HEK293 (cell line): ENCODE results near the gene NPEPL1.

Experiments
- CTCF ChIA-PET: fragments of 350-600 bp; formaldehyde crosslinking; extraction: SDS; loops from one replicate; lab custom pipeline; 2021; ENCODE audit warnings: antibody characterized with exemption; lab: Yijun Ruan, JAX
- POLR2A ChIA-PET: fragments of 300-600 bp; formaldehyde crosslinking; extraction: SDS; loops from one replicate; lab custom pipeline; 2020; ENCODE audit warnings: antibody characterized with exemption, inconsistent platforms; lab: Yijun Ruan, JAX
- H3K27ac ChIP-seq: fragments of 200-500 bp; sonication (Bioruptor generic); 2 replicates; pipeline ENCODE4 v1.5.1; 2014; ENCODE audit warnings: low read depth, low read length, control low read depth, inconsistent platforms; ENCODE audit errors: extremely low read depth
- H3K36me3 ChIP-seq, 2 experiments: fragments of 200-500 bp in 1 of 2; sonication (Bioruptor generic) in 1 of 2; 1 replicate in 1 of 2; 2 replicates in 1 of 2; pipeline ENCODE4 v1.5.1; 2014 to 2017; ENCODE audit warnings: inconsistent platforms in 2 of 2, low read length in 2 of 2; ENCODE audit not compliant: control insufficient read depth in 2 of 2, insufficient read depth in 1 of 2
- H3K4me1 ChIP-seq: fragments of 200-500 bp; sonication (Bioruptor generic); 2 replicates; pipeline ENCODE4 v1.5.1; 2014; ENCODE audit warnings: mild to moderate bottlenecking, low read length, inconsistent platforms; ENCODE audit not compliant: control insufficient read depth, insufficient read depth
- H3K4me3 ChIP-seq: 2 replicates; pipeline ENCODE4 v1.5.1; 2011; ENCODE audit warnings: low read depth, mild to moderate bottlenecking, control low read depth, low read length, moderate library complexity
- H3K9me3 ChIP-seq: fragments of 200-500 bp; sonication (Bioruptor generic); 2 replicates; pipeline ENCODE4 v1.5.1; 2014; ENCODE audit warnings: low read depth, low read length, inconsistent platforms; ENCODE audit not compliant: control insufficient read depth, insufficient read depth
- EGR2 ChIP-seq: fragments of 450-650 bp; formaldehyde crosslinking; IDR thresholded peaks from 2 replicates; pipeline ENCODE4 v1.5.1; 2016; ENCODE audit warnings: low read depth, missing biosample characterization, missing genetic modification characterization
- GFI1B ChIP-seq: fragments of 450-650 bp; formaldehyde crosslinking; IDR thresholded peaks from 2 replicates; pipeline ENCODE4 v1.5.1; 2016; ENCODE audit warnings: missing biosample characterization, missing genetic modification characterization
- GLIS2 ChIP-seq: fragments of 450-650 bp; formaldehyde crosslinking; IDR thresholded peaks from 2 replicates; pipeline ENCODE4 v1.5.1; 2016; ENCODE audit warnings: missing biosample characterization, missing genetic modification characterization
- KLF16 ChIP-seq: fragments of 450-650 bp; formaldehyde crosslinking; IDR thresholded peaks from 2 replicates; pipeline ENCODE4 v1.5.1; 2017; ENCODE audit warnings: missing biosample characterization, missing genetic modification characterization
- MYNN ChIP-seq: fragments of 450-650 bp; formaldehyde crosslinking; IDR thresholded peaks from 2 replicates; pipeline ENCODE4 v1.5.1; 2016; ENCODE audit warnings: missing biosample characterization, missing genetic modification characterization, borderline replicate concordance
- PRDM1 ChIP-seq: fragments of 450-650 bp; formaldehyde crosslinking; IDR thresholded peaks from 2 replicates; pipeline ENCODE4; 2016; ENCODE audit warnings: missing biosample characterization, missing genetic modification characterization
- SP7 ChIP-seq: fragments of 450-650 bp; formaldehyde crosslinking; IDR thresholded peaks from 2 replicates; pipeline ENCODE4 v1.5.1; 2016; ENCODE audit warnings: missing biosample characterization, missing genetic modification characterization
- ZBTB20 ChIP-seq: fragments of 450-650 bp; formaldehyde crosslinking; IDR thresholded peaks from 2 replicates; pipeline ENCODE4 v1.5.1; 2016; ENCODE audit warnings: missing biosample characterization, missing genetic modification characterization
- ZBTB21 ChIP-seq: fragments of 450-650 bp; formaldehyde crosslinking; IDR thresholded peaks from 2 replicates; pipeline ENCODE4 v1.5.1; 2017; ENCODE audit warnings: missing biosample characterization, missing genetic modification characterization
- ZBTB48 ChIP-seq: fragments of 450-650 bp; formaldehyde crosslinking; IDR thresholded peaks from 2 replicates; pipeline ENCODE4 v1.5.1; 2016; ENCODE audit warnings: missing biosample characterization, missing genetic modification characterization
- ZNF114 ChIP-seq: fragments of 450-650 bp; formaldehyde crosslinking; IDR thresholded peaks from 2 replicates; pipeline ENCODE4 v1.5.0; 2017; ENCODE audit warnings: missing biosample characterization, missing genetic modification characterization
- ZNF140 ChIP-seq: fragments of 450-650 bp; formaldehyde crosslinking; IDR thresholded peaks from 2 replicates; pipeline ENCODE4 v1.5.1; 2016; ENCODE audit warnings: missing biosample characterization, missing genetic modification characterization
- ZNF394 ChIP-seq: fragments of 450-650 bp; formaldehyde crosslinking; IDR thresholded peaks from 2 replicates; pipeline ENCODE4 v1.5.1; 2016; ENCODE audit warnings: missing biosample characterization, missing genetic modification characterization, mild to moderate bottlenecking, moderate library complexity, borderline replicate concordance
- ZNF423 ChIP-seq: fragments of 450-650 bp; formaldehyde crosslinking; IDR thresholded peaks from 2 replicates; pipeline ENCODE4 v1.5.1; 2016; ENCODE audit warnings: missing biosample characterization, missing genetic modification characterization
- ZNF501 ChIP-seq: fragments of 450-650 bp; formaldehyde crosslinking; IDR thresholded peaks from 2 replicates; pipeline ENCODE4 v1.5.1; 2016; ENCODE audit warnings: missing biosample characterization, missing genetic modification characterization
- ZNF585B ChIP-seq: fragments of 450-650 bp; formaldehyde crosslinking; IDR thresholded peaks from 2 replicates; pipeline ENCODE4 v1.5.1; 2016; ENCODE audit warnings: missing biosample characterization, missing genetic modification characterization
- ZNF623 ChIP-seq: fragments of 450-650 bp; formaldehyde crosslinking; IDR thresholded peaks from 2 replicates; pipeline ENCODE4 v1.5.1; 2016; ENCODE audit warnings: missing biosample characterization, missing genetic modification characterization
- ZSCAN30 ChIP-seq: fragments of 450-650 bp; IDR thresholded peaks from 2 replicates; pipeline ENCODE4 v1.5.1; 2018; ENCODE audit warnings: missing biosample characterization, mild to moderate bottlenecking, missing genetic modification characterization, moderate library complexity
- TF ChIP-seq, protein P1 (sequence below): sonication (generic); formaldehyde crosslinking; IDR thresholded peaks from 2 replicates; pipeline ENCODE4 v1.8.1; 2022; ENCODE audit warnings: mild to moderate bottlenecking, moderate library complexity, missing genetic modification reagents
- TF ChIP-seq, protein P2 (sequence below): fragments of 450-650 bp; formaldehyde crosslinking; IDR thresholded peaks from 2 replicates; pipeline ENCODE4 v1.5.1; 2017; ENCODE audit warnings: missing biosample characterization, missing genetic modification characterization
- TF ChIP-seq, protein P3 (sequence below): fragments of 450-650 bp; formaldehyde crosslinking; IDR thresholded peaks from 2 replicates; pipeline ENCODE4 v1.5.1; 2017; ENCODE audit warnings: missing biosample characterization, missing genetic modification characterization
- TF ChIP-seq, protein P4 (sequence below): fragments of 450-650 bp; formaldehyde crosslinking; IDR thresholded peaks from 2 replicates; pipeline ENCODE4 v1.5.1; 2016; ENCODE audit warnings: missing biosample characterization, missing genetic modification characterization, borderline replicate concordance
- TF ChIP-seq, protein P5 (sequence below): fragments of 450-650 bp; formaldehyde crosslinking; IDR thresholded peaks from 2 replicates; pipeline ENCODE4 v1.5.1; 2016; ENCODE audit warnings: missing biosample characterization, missing genetic modification characterization

The NPEPL1 gene

DNA sequence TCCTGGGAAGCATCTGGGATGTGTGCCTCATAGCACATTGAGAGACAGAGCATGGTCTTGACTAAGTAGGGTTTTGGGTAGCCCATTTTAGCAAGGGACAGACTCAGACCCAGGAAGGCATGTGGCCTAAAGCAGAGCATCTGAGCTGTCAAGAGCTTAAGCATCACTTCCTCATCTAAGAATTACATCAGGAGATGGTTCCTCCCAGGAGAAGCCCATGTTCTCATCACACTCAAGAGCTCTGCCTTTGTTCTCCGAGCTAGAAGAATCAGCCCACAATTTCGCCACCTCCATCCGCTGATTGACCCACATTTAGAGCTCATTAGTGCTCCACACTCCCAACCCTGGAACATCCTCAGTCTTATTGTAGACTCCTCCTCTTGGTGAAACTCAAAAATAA is 68.3 kb downstream of the NPEPL1 start:
- no peaks in the 10 kb centered on the region for H3K4me1 ChIP-seq
- H3K27ac ChIP-seq, result no peak overlapping the region
- CTCF ChIA-PET, result no interaction called here
- TF ChIP-seq, protein P1, sequence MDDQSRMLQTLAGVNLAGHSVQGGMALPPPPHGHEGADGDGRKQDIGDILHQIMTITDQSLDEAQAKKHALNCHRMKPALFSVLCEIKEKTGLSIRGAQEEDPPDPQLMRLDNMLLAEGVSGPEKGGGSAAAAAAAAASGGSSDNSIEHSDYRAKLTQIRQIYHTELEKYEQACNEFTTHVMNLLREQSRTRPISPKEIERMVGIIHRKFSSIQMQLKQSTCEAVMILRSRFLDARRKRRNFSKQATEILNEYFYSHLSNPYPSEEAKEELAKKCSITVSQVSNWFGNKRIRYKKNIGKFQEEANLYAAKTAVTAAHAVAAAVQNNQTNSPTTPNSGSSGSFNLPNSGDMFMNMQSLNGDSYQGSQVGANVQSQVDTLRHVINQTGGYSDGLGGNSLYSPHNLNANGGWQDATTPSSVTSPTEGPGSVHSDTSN (CRISPR knock-in tag), result no peak
- TF ChIP-seq ZNF585B, result no peak
- TF ChIP-seq ZSCAN30, result no peak
- TF ChIP-seq ZNF623, result no peak
- TF ChIP-seq ZBTB21 (tag by site-specific recombination), result no peak
- no peaks in the 10 kb centered on the region for H3K9me3 ChIP-seq
- no peaks in the 10 kb centered on the region for H3K36me3 ChIP-seq
- POLR2A ChIA-PET, result no interaction called here
- H3K4me3 ChIP-seq, result no peak overlapping the region

DNA sequence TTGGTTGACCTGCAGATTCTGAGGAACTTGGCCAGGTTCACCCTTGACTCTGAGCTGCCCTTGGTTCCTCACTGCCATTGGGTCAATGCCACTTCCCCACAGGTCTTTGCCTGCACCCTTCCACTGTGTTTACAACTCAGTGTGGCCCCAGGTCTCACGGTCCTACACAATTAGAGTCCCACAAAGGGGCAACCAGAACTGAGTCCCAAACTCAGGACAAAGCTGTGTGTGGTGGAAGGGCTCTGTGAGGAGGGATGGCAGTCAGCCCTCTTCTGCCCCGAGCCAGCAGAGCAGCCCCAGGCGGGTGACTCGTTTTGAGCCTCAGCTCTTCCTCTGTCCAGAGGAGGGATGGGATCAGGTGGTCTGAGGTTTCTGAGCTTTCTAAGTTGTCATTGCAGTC is 69.5 kb downstream of the NPEPL1 start:
- ChIA-PET POLR2A (no interaction called here), CTCF (interaction anchor here (0.7 kb wide), 1 partner anchor 54 kb away, joined by 5 read pairs; no protein-coding TSS in a partner anchor)
- Histone ChIP-seq H3K4me1 (no peaks in the 10 kb centered on the region), H3K36me3 (no peaks in the 10 kb centered on the region), H3K27ac (no peak overlapping the region), H3K4me3 (no peak overlapping the region)
- no peak for TF ChIP-seq MYNN (tag by site-specific recombination)
- TF ChIP-seq ZNF501, result no peak
- TF ChIP-seq ZBTB48 (tag by site-specific recombination), result no peak
- no peak for TF ChIP-seq EGR2 (tag by site-specific recombination)
- TF ChIP-seq ZBTB21 (tag by site-specific recombination), result no peak
- TF ChIP-seq ZNF394 (tag by site-specific recombination), result no peak
- TF ChIP-seq, protein P2, sequence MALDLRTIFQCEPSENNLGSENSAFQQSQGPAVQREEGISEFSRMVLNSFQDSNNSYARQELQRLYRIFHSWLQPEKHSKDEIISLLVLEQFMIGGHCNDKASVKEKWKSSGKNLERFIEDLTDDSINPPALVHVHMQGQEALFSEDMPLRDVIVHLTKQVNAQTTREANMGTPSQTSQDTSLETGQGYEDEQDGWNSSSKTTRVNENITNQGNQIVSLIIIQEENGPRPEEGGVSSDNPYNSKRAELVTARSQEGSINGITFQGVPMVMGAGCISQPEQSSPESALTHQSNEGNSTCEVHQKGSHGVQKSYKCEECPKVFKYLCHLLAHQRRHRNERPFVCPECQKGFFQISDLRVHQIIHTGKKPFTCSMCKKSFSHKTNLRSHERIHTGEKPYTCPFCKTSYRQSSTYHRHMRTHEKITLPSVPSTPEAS, result no peak
- no peak for TF ChIP-seq ZBTB20
- TF ChIP-seq, protein P3, sequence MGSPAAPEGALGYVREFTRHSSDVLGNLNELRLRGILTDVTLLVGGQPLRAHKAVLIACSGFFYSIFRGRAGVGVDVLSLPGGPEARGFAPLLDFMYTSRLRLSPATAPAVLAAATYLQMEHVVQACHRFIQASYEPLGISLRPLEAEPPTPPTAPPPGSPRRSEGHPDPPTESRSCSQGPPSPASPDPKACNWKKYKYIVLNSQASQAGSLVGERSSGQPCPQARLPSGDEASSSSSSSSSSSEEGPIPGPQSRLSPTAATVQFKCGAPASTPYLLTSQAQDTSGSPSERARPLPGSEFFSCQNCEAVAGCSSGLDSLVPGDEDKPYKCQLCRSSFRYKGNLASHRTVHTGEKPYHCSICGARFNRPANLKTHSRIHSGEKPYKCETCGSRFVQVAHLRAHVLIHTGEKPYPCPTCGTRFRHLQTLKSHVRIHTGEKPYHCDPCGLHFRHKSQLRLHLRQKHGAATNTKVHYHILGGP, result no peak
- TF ChIP-seq ZNF140 (tag by site-specific recombination), result no peak
- no peak for TF ChIP-seq ZNF423
- no peak for TF ChIP-seq KLF16 (tag by site-specific recombination)
- TF ChIP-seq, all 188 proteins: peak for 0
- no peaks in the 10 kb centered on the region for H3K9me3 ChIP-seq

DNA sequence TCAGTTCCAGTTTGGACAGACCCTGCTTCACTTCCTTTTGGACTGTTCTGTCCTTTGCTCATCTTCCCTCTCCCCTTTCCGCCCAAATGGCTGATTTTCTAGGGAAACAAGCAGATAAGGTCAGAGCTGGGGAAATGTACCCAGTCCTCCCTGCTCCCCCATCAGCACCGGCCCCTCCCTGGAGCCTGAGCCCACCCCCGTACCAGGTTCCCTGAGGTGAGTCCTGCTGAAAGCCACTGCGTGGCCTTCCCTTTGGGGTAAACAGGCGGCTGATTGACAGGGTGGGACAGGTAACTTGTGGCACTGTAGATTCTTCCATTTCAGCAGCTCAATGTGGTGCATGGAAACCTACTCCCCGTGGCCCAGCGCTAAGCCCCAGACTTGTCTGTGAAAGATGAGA is 70.5 kb downstream of the NPEPL1 start:
- TF ChIP-seq ZBTB21 (tag by site-specific recombination) (no peak), ZNF423 (no peak), GFI1B (no peak), GLIS2 (tag by site-specific recombination) (no peak), PRDM1 (tag by site-specific recombination) (no peak), ZNF114 (tag by site-specific recombination) (no peak), SP7 (tag by site-specific recombination) (no peak)
- TF ChIP-seq, protein P4, sequence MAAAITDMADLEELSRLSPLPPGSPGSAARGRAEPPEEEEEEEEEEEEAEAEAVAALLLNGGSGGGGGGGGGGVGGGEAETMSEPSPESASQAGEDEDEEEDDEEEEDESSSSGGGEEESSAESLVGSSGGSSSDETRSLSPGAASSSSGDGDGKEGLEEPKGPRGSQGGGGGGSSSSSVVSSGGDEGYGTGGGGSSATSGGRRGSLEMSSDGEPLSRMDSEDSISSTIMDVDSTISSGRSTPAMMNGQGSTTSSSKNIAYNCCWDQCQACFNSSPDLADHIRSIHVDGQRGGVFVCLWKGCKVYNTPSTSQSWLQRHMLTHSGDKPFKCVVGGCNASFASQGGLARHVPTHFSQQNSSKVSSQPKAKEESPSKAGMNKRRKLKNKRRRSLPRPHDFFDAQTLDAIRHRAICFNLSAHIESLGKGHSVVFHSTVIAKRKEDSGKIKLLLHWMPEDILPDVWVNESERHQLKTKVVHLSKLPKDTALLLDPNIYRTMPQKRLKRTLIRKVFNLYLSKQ (tag by site-specific recombination), result no peak
- TF ChIP-seq, protein P5, sequence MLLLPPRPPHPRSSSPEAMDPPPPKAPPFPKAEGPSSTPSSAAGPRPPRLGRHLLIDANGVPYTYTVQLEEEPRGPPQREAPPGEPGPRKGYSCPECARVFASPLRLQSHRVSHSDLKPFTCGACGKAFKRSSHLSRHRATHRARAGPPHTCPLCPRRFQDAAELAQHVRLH (tag by site-specific recombination), result no peak
- ChIA-PET POLR2A (no interaction called here), CTCF (no interaction called here)
- no peak overlapping the region for H3K4me3 ChIP-seq
- no peaks in the 10 kb centered on the region for H3K4me1 ChIP-seq
- H3K36me3 ChIP-seq, result no peaks in the 10 kb centered on the region
- no peak overlapping the region for H3K27ac ChIP-seq
- no peaks in the 10 kb centered on the region for H3K9me3 ChIP-seq
